ENCODE measurements around the gene CLDN2. TPM values are rescaled to one million over a fixed set of nuclear protein-coding genes. Genes with fewer than 3 reads are reported as not detected.

The CLDN2 gene
- total RNA-seq, 1 donor from 2014 or later, result 0.06 TPM

GRCh38 chrX:106972896-106973295 lies 52.7 kb downstream of the CLDN2 start:
- H3K4me3 ChIP-seq (ENCODE audit: low read depth, low read length), result no peak overlapping the region
- no peak for DNase-seq (ENCODE audit: low read depth)
- TF ChIP-seq CTCF (conservative IDR thresholded peaks at IDR 0.05; ENCODE audit: low read depth, low read length), result no peak

GRCh38 chrX:106973433-106974149 lies 53.4 kb downstream of the CLDN2 start:
- no peak for DNase-seq (ENCODE audit: low read depth)
- TF ChIP-seq CTCF (conservative IDR thresholded peaks at IDR 0.05; ENCODE audit: low read depth, low read length), result no peak
- H3K4me3 ChIP-seq (ENCODE audit: low read depth, low read length), result no peak overlapping the region

- no peak for TF ChIP-seq CTCF (conservative IDR thresholded peaks at IDR 0.05; ENCODE audit: low read depth, low read length)
- H3K4me3 ChIP-seq (ENCODE audit: low read depth, low read length), result no peak overlapping the region
- DNase-seq (ENCODE audit: low read depth), result no peak
These were observed 56.2 kb downstream of the CLDN2 start for GRCh38 chrX:106976416-106976815.

Other genes starting within 250 kb of the CLDN2 start
- gene RNF128, start 193.7 kb upstream of the CLDN2 start, total RNA-seq, result 0.36 and 1.2 TPM in 2 replicates
- gene TBC1D8B, start 117.7 kb upstream of the CLDN2 start, total RNA-seq, result 1.2 and 1.7 TPM in 2 replicates
- gene RIPPLY1, start 17.1 kb upstream of the CLDN2 start, total RNA-seq, result not detected in 2 replicates
- 9.8 and 11.1 TPM in 2 replicates for gene MORC4, start 79.8 kb downstream of the CLDN2 start, total RNA-seq
- 7.6 and 12.1 TPM in 2 replicates for gene RBM41, start 198.4 kb downstream of the CLDN2 start, total RNA-seq